GM13977 (cell line): Measurements from ENCODE around the gene ATP8B3.
A peak's percentile ranks its signal among the peaks of the same experiment; 100 is the strongest.

Source experiments
- DNase-seq: peaks from one replicate; pipeline ENCODE4 v3.0.0; 2012; ENCODE audit warnings: low spot score
- CTCF ChIP-seq: IDR thresholded peaks from 2 replicates; pipeline ENCODE4 v1.5.1; 2012; ENCODE audit warnings: mild to moderate bottlenecking, control low read depth; ENCODE audit not compliant: insufficient read depth; ENCODE audit errors: extremely low read depth, missing control alignments
- in situ Hi-C: fragments of 300-500 bp; cut with MboI; formaldehyde crosslinking; loops from one replicate; pipeline ENCODE4 v1.12.0; 2022; ENCODE audit warnings: low sequenced_read_pairs, low pct_unique_long_range_greater_than_20kb, mixed read lengths, inconsistent platforms; ENCODE audit not compliant: unreplicated experiment

ATP8B3 gene

GRCh38 chr19:1814833-1815604 is 2.9 kb upstream of the ATP8B3 start:
- DNase-seq, result no peak
- TF ChIP-seq CTCF, result no peak
- in situ Hi-C loops, result no loop called here

- no peak for DNase-seq
- in situ Hi-C loops, result no loop called here
- TF ChIP-seq CTCF, result no peak
Measured at GRCh38 chr19:1814391-1814790, 2.3 kb upstream of the ATP8B3 start.

DNA sequence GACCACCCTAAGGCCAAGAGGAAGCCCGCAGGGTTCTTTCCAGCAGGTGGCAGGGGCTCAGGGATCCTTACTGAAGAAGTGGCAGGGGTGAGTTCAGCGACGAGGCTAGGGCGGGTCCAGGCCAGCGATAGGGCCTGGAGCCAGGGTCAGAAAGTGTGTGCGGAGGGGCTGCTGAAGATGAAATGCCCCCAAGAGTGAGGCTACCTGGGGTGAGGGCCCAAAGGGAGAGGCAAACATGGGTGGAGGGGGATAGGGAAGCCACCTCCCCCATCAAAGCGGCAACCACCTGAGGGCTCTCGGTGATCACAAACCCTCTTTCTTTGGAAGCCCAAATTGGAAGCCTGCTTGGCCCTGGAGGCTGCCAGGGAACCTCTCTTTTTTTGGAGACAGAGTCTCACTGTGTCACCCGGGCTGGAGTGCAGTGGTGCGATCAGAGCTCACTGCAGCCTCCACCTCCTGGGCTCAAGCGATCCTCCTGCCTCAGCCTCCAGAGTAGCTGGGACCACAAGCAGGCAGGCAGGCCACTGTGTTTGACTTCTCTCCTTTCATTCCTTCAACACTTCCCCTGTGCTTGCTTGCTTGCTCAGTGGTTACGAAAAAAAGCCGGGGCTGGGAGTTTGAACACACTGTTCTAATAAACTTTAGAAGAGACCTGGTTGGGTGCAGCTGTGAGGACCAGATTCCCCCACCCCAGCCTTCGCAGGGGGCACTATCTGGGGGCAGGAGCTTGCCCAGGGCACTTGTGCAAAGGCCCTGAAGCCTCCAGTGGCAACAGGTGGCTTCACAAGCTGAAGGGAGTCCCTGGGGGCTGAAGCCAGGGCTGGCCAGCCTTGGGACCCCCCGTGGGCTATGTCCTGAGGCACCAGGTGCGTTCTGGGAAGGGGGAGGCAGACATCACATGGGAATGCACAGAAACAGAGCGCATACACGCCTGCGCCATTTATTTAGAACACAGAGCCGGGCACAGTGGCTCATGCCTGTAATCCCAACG is 1.4 kb upstream of the ATP8B3 start:
- DNase-seq, result no peak
- TF ChIP-seq CTCF, result no peak
- in situ Hi-C loops, result no loop called here

GRCh38 chr19:1812426-1813191 is 533 bp upstream of the ATP8B3 start:
- peak; percentile 83 for TF ChIP-seq CTCF
- in situ Hi-C loops, result no loop called here
- DNase-seq, result peak; percentile 97

DNA sequence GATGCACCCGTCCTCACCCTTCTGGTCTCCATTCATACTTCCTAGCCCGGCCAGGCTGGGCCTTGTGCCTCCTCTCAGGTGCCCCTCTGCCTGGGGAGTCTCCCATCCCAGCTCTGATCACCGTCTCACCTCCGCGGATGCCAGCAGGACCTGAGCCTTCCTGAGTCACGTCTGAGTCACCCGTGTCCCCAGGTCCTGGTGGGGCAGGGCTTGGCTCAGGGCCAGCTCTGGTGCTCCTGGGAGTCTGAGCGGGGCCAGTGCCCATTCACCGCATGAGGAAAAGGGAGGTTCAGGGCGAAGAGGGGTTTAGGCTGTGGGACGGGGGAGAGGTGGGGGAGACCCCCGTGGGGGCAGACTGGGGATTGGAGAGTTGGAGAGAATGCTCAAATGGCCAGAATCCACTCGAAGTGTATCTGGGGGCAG is 593 bp downstream of the ATP8B3 start:
- DNase-seq, result no peak
- no peak for TF ChIP-seq CTCF
- in situ Hi-C loops, result no loop called here

GRCh38 chr19:1810439-1811160 is 1.5 kb downstream of the ATP8B3 start:
- TF ChIP-seq CTCF, result no peak

More at GRCh38 chr19:1810439-1811160, 1.5 kb downstream of the ATP8B3 start:
- in situ Hi-C loops, result no loop called here
- DNase-seq, result no peak
